ENCODE measurements around the gene KCNMB1.
A peak's percentile ranks its signal among the peaks of the same experiment; 100 is the strongest.
"Not testable (repeated sequence)": the region's sequence is repeated elsewhere in the genome, so short reads cannot be mapped to it uniquely, and the experiment has no call there.

The KCNMB1 gene

DNA sequence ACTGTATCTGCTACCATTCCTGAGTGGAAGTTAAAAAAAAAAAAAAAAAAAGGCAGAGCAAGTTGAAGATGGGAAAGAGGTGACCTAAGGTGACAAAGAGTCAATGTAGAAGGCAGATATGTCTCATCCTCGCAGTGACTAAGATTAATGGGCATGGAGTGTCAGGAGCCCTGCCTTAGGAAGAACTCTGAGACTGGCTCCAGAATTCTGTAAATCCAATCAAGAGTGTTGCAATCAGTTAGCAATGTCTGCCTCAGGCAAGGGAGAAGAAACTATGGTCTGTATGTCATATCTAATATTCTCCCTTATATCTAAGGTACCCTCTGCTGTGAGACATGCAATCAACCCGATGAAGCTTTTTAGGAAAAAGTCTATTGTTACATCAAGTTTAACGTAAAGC is 24.7 kb upstream of the KCNMB1 start:
- no peak for DNase-seq (ENCODE audit: low spot score)

DNA sequence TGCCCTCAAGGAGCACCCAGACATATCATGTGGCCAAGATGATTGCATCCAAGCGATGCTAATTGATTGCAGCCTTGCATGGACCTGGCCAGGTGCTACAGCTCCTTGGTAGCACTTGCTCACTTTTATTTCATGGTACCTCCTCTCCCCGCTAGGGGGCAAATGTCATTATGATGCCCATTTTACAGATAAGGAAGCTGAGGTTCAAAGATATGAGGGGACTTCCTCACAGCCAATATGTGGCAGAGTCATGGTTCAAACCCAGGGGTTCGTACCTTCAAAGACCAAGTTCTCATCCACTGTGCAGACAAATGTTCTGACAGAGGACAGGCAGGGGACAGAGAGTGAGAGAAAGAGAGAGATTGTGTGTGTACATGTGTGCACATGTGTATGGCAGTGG is 21.9 kb upstream of the KCNMB1 start:
- DNase-seq (ENCODE audit: low spot score): no peak

DNA sequence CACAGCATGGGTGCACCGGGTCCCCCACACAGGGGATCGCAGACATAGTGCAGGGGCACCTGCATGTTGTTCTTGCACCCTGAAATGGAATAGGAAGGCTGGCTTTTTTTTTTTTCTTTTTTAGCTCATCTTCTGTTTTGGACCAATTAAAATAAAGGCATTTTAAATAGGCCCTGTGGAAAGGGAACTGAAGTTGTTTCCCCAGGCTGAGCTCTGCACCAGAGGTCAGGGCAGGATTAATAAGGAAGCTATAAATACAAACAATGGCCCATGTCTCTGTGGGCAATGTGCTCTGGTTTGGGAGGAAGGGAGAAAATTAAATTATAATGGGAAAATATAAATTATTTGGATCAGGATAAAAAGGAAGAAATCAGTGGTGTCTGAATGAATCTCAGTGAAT is 21.2 kb upstream of the KCNMB1 start:
- DNase-seq (ENCODE audit: low spot score): no peak

DNA sequence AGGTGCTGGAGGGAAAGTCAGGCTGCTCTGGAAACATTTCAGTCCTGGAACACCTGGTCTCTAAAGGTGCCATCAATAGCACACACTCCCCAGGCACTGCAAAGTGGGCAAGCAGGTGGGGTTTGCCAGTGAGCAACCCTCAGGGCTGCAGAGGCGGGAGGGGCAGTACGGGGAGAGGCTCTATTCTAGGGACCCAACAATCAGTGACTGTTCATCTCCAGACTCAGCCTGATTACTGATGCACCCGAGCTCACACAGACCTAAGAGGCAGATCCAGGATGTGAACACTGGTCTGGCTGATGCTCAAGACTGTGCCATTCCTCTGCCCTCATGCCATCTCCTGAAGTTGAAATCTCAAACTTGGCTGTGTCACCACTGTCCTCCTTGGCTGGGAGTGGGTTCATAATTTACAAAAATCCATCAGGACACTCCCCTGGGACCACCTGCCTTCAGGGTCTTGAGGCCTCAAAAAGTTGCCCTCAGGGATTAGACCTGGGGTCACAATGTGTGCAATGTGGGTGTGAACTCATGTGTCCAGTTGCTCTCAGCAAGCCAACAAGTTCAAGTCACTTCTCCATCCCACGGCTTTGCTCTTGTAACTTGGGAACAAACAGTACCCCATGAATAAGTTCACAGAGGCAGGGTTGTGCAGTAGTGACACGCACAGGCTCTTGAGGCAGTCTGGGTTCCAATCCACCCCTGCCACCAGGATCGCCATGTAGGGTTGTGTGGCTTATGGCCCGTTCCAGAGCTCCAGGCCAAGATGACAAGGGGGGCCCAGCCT is 19.9 kb upstream of the KCNMB1 start:
- DNase-seq (ENCODE audit: low spot score): peak; percentile 45

DNA sequence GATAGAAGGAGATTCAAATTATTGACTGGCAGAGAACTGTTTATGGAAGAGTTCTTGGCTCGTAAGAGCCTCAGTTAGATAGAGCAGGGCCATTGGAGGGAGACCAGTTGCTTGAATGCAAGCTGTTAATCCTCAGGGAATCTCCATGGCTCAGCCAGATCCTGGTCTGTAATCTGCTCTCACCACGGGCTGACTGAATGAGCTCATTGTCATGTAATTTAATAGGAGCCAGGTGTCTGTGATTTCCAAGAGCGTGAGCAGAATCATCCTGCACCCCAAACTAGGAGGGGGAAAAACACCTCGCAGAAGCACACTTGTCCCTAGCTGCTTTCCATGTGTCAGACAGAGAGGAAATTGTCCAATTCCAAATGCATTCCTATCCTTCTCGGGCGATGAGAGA is 19.1 kb upstream of the KCNMB1 start:
- peak; percentile 35 for DNase-seq (ENCODE audit: low spot score)

DNA sequence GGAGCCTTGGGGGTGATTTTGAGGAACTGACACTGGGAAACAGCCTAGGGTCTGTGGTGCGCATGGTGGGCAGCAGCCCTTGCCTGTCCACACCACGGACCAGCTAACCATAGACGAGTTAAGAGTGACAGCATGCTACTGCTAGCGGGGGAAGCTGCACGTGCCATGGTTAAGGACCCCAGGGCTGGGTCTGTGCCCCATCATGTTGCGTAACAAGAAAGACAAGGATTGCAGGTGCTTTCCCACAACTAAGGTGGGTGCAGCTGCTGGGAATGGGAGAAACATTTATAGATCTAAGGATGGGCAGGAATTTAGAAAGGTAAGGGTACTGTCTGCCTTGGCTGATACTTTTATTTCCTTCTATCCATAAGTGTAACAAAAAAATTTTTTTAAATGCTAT is 17.9 kb upstream of the KCNMB1 start:
- DNase-seq (ENCODE audit: low spot score): no peak

DNA sequence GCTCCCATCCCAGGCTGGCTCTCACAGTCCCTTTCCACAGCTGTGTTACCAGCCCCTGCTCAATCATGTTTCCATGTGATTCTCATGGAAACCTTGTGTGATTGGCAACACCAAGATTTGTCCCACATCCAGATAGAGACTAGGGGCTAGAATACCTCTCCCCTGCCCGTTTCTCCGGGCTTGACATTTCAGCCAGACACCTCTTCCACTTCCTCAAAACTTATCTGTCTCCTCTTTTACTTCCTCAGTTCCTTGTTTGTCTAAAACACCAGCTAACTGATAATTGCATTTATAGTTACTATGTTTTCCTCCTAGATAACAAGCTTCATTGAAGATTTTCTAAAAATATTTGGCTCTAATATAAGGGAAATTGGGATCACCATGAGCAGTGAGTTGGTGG is 16.6 kb upstream of the KCNMB1 start:
- DNase-seq (ENCODE audit: low spot score): no peak

DNA sequence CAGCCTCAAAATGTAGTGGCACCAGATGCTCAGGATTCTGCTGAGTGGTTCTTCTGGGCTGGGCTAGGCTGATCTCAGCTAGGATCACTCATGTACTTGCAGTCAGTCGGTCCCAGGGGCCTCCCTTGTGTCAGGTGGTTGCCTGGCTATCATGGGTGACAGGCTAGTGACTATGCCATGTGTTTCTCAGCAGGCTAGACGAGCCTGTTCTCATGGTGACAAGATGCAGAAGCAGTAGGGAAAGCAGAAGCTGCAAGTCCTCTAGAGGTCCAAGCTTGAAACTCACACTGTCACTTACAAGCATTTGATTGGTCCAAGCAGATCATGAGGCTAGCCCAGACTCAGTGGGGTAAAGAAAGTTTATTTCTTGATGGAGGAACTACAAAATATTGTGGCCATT is 15.2 kb upstream of the KCNMB1 start:
- peak; percentile 54 for DNase-seq (ENCODE audit: low spot score)

DNA sequence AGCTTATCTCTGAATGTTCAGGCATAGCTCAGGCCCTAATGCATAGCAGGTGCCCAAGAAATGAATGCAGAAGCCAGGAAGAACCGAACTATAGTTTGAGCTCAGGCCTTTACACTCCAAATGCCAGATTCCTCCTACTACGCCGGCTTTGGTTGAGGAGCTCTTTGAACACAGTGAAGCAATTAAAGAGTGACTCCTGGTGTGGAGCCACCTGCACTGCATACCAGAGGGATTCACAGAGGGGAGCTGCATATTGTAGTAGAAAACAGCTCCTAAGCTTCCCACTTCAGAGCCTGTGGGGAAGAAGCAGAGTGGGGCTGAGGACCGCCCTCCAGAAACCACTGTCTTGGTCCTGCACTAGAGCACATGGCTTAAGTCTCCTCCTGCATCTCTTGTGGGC is 14.5 kb upstream of the KCNMB1 start:
- no peak for DNase-seq (ENCODE audit: low spot score)

DNA sequence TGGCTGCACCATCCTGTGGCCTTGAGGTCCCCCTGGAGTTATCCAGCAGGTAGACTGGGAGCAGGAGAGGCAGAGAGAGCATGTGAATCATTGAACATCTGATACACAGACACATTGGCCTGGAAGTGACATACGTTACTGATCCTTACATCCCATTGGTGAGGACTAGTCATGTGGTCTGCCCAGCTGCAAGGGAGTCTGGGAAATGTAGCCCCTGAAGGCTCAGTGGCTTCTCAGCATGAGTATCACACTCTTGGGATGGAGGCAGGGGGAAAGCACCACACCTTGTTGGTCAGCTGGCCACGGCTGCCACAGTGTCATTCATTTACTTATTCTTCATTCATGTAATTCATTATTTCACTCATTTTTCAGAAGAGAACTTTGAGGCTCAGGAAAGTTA is 13.3 kb upstream of the KCNMB1 start:
- no peak for DNase-seq (ENCODE audit: low spot score)

DNA sequence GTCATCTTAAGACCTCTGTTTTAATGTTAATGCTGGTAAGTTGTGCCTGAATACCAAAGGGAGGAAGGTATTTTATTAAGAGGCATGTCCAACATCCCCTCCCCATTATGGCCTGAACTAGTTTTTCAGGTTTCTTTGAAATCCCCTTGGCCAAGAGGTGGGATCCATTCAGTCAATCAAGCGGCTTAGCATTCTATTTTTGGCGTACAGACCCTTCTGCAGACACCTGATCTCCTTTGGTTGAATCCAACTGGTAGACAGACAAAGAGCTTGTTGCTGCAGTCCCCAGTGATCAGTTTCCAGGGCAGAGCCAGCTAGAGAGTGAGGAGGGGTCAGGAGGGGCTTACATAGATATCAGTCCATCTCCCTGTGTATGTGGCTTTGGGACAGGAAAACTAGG is 7.9 kb upstream of the KCNMB1 start:
- DNase-seq (ENCODE audit: low spot score): no peak

DNA sequence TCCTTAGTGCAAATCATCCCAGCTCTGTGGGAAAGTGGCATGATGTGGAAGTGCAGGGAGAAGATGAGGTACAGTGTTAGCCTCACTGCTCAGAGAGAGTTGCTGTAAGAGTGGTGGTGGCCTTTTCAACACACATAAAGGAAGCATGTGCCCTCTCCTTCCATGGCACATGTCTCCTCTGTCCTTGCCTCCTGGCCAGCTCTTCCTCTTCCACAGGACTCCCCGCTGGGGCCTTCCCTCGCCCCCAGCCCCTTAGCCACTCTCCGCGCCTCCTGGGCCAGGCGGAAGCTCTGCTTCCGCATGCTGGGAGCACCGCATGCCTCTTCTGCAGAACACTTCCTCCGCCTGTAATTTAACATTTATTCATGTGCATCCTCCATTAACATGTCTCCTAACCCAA is 4.8 kb upstream of the KCNMB1 start:
- DNase-seq (ENCODE audit: low spot score): peak; percentile 37

DNA sequence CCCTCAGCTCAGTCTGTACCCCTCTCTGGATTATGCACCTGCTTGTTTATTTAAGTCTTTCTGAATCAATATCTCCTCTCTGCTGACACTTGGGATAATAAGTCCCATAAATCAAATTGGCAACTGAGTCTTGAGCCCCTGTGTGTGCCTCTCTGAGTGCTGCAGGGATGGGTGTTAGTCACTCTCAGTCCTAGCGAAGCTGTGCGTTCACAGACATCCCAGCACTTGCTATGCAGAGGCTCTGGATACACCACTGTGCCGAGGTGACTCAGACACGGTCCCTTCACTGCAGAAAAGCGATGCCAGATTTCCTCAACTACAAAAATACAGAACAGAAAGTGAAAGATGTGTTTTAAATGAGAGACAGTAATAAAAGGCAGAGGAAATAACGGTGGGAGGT is 4.1 kb upstream of the KCNMB1 start:
- peak; percentile 44 for DNase-seq (ENCODE audit: low spot score)

DNA sequence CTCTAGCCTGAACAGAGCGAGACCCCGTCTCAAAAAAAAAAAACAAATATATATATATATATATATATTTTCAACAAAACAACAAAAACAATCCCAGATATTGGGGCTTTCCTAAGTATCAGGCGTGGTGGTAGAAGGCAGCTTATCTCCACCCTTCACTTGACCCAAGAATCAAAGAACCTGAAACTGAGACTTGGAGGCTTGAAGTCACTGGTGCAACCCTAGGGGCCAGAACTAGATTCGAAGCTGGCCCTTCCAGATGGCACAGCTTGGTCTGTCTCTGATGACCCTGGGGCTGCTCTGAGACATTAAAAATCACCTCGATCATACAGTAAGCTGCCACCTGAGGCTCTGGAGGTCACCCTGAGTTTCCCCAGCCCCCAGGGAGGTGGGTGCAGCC is 1.3 kb upstream of the KCNMB1 start:
- no peak for DNase-seq (ENCODE audit: low spot score)

DNA sequence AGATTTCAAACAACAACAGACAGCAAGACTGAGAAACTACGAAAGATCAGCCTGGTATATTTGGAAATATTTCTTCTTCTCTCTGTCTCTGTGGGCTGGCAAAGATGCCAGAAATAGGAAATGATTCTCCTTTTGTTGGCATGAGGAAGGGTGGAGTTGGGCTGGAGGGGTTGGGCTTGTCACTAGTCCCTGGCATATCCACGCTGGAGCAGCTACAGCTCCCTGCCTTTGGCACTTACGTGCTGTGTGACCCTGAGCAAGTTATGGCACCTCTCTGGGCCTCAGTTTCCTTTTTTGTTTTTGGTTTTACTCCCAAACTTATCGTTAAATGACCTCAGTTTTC is 354 bp upstream of the KCNMB1 start:
- peak; percentile 29 for DNase-seq (ENCODE audit: low spot score)

DNA sequence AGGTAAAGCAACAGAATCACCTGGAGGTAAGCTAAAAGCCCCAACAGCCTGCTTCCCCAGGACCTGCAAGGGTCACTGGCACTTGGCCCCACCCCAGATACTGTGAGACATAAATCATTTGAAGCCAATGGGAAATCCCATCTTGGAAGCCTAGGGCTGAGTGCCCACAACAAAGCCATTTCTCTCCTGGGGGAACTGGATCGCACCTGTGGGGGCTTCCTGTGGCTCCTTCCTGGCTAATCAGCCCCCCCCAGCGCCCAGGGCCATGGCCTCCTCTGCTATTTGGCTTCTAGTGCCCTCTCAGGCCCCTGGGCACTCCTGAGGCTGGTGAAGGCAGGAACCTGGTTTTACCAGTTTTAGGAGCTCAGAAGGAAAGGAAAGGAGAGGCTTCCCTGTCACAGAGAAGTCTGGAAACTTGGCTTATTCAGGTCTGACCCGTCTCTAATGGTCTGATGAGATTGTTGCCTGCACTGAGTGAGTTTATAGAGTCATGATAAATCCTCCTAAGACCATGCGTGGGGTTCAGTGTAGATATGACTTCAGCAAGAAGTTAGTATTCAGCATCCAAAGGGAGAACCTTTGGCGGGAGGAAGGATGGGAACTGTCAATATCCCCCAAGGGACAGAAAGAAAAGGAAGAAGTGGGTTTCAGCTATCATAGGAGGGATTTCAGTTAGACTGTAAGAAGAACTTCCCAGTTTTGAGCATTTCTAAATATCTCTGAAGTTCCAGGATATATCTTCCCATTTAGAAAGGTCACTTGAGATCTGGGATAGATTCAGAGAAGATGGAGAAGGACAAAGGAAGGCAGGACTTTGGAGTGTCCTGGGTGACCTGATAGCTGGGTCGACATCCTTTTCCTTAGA is 1.2 kb downstream of the KCNMB1 start:
- DNase-seq (ENCODE audit: low spot score): no peak

DNA sequence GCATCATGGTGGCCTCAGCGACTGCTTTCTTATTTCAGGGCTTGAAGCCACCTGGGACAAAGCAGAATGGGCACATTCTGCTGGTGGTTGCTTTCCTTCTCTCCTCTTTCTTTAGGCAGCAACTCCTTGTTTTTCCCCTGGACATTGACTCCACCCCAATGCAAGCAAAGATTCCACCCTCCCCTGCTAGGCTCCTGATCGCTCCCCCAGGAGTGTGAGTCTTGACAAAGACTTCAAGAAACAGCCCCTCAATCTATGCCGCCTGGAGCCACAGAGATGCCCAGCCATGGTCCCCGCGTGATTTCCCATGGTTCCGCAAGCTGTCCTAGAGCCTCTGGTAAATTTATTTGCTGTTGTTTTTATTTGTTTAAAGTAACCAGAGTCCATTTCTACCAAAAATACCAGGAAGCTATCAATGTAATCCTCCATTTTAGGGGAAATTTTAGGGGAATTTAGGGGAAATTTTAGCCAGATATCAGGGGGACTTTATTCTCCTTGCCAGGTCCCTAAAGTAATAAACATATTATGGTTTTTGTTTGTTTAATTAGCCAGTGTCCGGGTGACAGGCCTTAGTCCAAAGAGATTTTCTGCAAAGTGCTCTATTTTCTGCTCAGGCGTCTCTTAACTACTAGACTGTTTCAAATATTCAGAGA is 2.3 kb downstream of the KCNMB1 start:
- no peak for DNase-seq (ENCODE audit: low spot score)

DNA sequence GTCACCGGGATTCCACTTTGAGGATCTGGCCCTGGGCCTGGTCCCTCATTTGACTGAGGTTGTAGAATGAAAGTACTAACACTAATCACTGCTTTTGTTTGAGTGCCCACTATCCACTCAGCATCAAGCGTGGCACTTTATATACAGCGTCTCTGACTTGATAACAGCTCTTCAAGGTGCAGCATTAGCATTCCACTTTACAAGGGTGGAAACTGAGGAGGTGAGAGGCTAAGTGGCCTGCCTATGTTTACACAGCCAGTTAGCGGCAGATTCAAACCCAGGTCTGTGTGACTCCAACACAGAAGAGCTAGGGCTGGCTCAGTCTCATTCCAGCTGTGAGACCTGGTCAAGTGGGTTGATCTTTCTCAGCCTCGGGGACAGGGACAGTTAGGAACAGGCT is 5.9 kb downstream of the KCNMB1 start:
- no peak for DNase-seq (ENCODE audit: low spot score)

DNA sequence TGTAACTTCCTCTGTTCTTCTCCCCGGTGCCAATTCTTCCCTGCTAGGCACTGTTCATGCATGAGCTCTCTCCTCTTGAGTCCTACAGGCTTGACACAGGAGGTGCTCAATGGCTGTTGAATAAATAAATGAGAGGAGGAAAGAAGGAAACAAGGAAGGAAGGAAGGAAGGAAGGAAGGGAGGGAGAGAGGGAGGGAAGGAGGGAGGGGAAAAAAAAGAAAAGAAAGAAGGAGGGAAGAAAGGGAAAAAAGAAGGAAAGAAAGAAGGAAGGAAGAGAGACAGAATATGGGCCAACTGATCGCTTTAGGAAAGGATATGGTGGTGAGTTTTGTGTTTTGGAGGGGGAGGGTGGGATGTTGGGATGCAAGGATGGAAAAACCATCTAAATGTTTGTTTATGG is 6.4 kb downstream of the KCNMB1 start:
- no peak for DNase-seq (ENCODE audit: low spot score)

DNA sequence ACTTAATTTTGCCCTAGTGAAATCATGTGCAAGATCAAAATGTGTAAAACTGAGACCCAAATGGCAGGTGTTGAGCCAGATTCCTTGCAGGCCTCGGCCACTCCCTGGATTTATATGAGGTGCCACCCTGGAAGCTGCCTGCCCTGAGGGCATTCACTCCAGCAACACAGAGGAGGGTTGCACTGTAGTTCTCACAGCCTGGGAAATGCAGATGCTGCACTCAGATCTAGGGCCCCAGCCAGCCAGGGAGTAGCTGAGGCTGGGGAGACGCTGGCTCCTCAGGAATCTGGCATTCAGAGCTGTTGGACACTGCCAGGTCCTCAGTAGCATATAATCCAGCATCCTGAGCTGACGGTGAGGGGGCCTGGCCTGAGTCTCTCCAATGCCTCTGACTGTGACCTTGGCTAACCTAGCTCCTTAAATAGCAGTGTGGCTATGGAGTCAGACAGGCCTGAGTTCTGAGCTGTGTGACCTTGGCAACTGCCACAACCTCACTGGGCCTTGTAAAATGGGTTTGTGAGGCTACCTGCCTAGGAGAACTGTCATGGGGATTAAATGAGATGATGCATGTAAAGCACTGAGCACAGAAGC is 8.7 kb downstream of the KCNMB1 start:
- DNase-seq (ENCODE audit: low spot score): no peak

DNA sequence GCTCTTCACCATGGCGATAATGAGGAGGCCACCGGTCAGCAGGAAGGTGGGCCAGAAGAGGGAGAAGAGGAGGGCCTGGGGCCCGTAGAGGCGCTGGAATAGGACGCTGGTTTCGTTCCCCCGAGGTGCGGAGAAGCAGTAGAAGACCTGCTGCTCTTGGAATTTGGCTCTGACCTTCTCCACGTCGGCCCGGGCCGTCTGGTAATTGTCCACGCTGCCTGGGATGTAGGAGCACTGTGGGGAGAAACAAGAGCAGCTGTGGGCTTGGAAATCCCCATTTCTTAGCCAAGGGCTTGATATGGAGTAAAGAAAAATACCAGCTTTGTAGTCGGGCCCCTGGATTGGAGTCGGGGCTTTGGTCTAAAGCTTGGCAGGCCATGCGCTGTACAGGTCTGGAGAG is 10.4 kb downstream of the KCNMB1 start:
- DNase-seq (ENCODE audit: low spot score): no peak

DNA sequence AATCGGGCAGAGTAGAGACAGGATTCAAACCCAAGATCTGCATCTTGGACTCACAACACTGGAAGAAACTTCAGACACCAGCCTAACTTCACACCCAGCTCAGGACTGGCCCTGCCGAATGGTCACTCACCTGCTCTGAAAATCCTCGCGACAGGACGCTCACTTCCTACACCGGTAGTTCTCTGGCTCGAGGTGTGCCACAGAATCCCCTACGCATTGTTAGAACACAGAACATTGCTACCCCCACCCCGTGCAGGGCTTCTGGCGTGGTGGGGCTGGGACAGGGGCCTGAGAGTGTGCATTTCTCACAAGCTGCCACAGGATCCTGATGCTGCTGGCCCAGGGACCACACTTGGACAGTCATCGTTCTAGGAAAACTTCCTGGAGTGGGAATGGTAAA is 12.1 kb downstream of the KCNMB1 start:
- no peak for DNase-seq (ENCODE audit: low spot score)

DNA sequence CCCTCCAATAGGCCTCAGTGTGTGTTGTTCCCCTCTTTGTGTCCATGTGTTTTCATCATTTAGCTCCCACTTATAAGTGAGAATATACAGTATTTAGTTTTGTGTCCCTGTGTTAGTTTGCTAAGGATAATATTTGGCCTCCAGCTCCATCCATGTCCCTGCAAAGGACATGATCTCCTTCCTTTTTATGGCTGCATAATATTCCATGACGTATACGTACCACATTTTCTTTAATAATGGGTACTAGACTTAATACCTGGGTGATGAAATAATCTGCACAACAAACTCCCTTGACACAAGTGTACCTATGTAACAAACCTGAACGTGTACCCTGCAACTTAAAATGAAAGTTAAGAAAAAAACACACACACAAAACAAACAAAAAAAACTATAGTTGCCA is 12.6 kb downstream of the KCNMB1 start:
- not testable (repeated sequence) for DNase-seq (ENCODE audit: low spot score)

Data from pons (tissue), 1 donor.